SK-N-MC (cell line): Measurements from ENCODE around the gene TMEM92.

Experiments
- DNase-seq: peaks from one replicate; pipeline ENCODE4 v3.0.0-alpha.2; 2011; ENCODE audit warnings: low read depth, low spot score
- H3K27ac ChIP-seq: fragments of 200-600 bp; sonication (generic); 2 replicates; pipeline ENCODE4 v1.5.1; 2016; ENCODE audit warnings: mixed run types
- H3K36me3 ChIP-seq: fragments of 200-600 bp; sonication (generic); 2 replicates; pipeline ENCODE4 v1.6.1; 2017; ENCODE audit warnings: antibody characterized with exemption, low read length, mixed read lengths; ENCODE audit not compliant: insufficient read depth
- H3K4me3 ChIP-seq: fragments of 200-600 bp; sonication (generic); 2 replicates; pipeline ENCODE4 v1.5.1; 2016
- H3K9ac ChIP-seq: fragments of 200-600 bp; sonication (generic); 2 replicates; pipeline ENCODE4 v1.8.0; 2017; ENCODE audit warnings: mixed run types, mixed read lengths; ENCODE audit not compliant: insufficient read length
- H3K9me3 ChIP-seq: fragments of 200-600 bp; sonication (generic); 2 replicates; pipeline ENCODE4 v1.6.1; 2017; ENCODE audit warnings: low read depth, mild to moderate bottlenecking, antibody characterized with exemption, low read length, moderate library complexity, mixed read lengths
- EZH2 ChIP-seq: fragments of 200-600 bp; sonication (generic); IDR thresholded peaks from one replicate; pipeline ENCODE4 v1.6.1; 2017; ENCODE audit warnings: antibody characterized with exemption
- FOXP2 ChIP-seq: optimal IDR thresholded peaks from 2 replicates; pipeline ENCODE3; 2011; ENCODE audit warnings: mild to moderate bottlenecking, moderate library complexity; ENCODE audit not compliant: insufficient read depth; ENCODE audit errors: extremely low read length, control extremely low read depth
- POLR2AphosphoS5 ChIP-seq: IDR thresholded peaks from 2 replicates; pipeline ENCODE4 v1.6.1; 2012; ENCODE audit warnings: mild to moderate bottlenecking, low read depth, low read length, borderline replicate concordance

Gene TMEM92

GRCh38 chr17:50244771-50245170, 29.5 kb upstream of the TMEM92 start:
- no peaks in the 10 kb centered on the region for H3K36me3 ChIP-seq
- TF ChIP-seq FOXP2 (no peak), POLR2AphosphoS5 (no peak), EZH2 (no peak)
- H3K27ac ChIP-seq, result no peak overlapping the region
- H3K9me3 ChIP-seq, result peaks cover 3% of the 10 kb centered on the region; the same call in 1 of the 2 replicates
- no peak for DNase-seq
- H3K9ac ChIP-seq, result no peak overlapping the region
- no peak overlapping the region for H3K4me3 ChIP-seq

DNA sequence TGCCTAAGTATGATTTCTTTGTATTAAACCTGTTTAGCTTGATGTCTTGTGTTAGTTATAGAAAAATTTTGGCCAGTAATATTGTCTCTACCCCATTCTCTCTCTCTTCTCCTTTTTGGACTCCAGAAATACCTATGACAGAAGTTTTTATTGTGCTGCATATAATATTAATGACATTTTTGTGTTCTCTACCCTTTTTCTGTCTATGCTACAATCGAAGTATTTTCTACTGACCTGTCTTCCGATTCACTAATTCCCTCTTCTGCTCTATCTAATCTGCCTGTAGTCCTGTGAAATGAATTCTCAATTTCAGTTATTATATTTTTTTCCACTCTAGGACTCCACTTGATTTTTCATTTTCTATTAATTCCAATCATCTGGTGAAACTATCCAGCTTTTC, 26.0 kb upstream of the TMEM92 start:
- Histone ChIP-seq H3K9ac (no peak overlapping the region), H3K36me3 (no peaks in the 10 kb centered on the region), H3K27ac (no peak overlapping the region), H3K4me3 (no peak overlapping the region), H3K9me3 (no peaks in the 10 kb centered on the region; the same call in 1 of the 2 replicates)
- TF ChIP-seq EZH2 (no peak), POLR2AphosphoS5 (no peak), FOXP2 (no peak)
- DNase-seq, result no peak

DNA sequence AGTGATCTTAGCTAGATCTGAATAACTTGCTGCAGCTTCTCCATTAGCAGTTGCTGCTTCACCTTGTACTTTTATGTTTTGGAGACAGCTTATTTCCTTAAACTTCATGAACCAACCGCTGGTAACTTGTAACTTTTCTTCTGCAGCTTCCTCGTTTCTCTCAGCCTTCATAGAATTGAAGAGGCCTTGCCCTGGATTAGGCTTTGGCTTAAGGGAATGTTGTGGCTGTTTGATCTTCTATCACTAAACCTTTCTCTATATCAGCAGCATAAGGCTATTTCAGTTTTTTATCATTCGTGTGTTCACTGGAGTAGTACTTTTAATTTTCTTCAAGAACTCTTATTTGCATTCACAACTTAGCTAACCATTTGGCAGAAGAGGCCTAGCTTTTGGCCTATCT, 21.5 kb upstream of the TMEM92 start:
- no peak overlapping the region for H3K4me3 ChIP-seq
- TF ChIP-seq FOXP2 (no peak), EZH2 (no peak), POLR2AphosphoS5 (no peak)
- DNase-seq, result no peak
- H3K36me3 ChIP-seq, result no peaks in the 10 kb centered on the region
- no peak overlapping the region for H3K27ac ChIP-seq
- H3K9me3 ChIP-seq, result no peaks in the 10 kb centered on the region; the same call in 1 of the 2 replicates
- H3K9ac ChIP-seq, result no peak overlapping the region

GRCh38 chr17:50255766-50256635, 18.3 kb upstream of the TMEM92 start:
- H3K4me3 ChIP-seq, result no peak overlapping the region
- TF ChIP-seq FOXP2 (no peak), POLR2AphosphoS5 (no peak), EZH2 (no peak)
- H3K36me3 ChIP-seq, result no peaks in the 10 kb centered on the region
- H3K9me3 ChIP-seq, result no peaks in the 10 kb centered on the region
- no peak overlapping the region for H3K9ac ChIP-seq
- DNase-seq, result no peak
- no peak overlapping the region for H3K27ac ChIP-seq

GRCh38 chr17:50256826-50257618, 17.2 kb upstream of the TMEM92 start:
- no peaks in the 10 kb centered on the region for H3K36me3 ChIP-seq
- TF ChIP-seq FOXP2 (no peak), EZH2 (no peak)
- H3K4me3 ChIP-seq, result no peak overlapping the region
- no peak overlapping the region for H3K27ac ChIP-seq
- H3K9me3 ChIP-seq, result no peaks in the 10 kb centered on the region
- no peak overlapping the region for H3K9ac ChIP-seq
- no peak for DNase-seq

DNA sequence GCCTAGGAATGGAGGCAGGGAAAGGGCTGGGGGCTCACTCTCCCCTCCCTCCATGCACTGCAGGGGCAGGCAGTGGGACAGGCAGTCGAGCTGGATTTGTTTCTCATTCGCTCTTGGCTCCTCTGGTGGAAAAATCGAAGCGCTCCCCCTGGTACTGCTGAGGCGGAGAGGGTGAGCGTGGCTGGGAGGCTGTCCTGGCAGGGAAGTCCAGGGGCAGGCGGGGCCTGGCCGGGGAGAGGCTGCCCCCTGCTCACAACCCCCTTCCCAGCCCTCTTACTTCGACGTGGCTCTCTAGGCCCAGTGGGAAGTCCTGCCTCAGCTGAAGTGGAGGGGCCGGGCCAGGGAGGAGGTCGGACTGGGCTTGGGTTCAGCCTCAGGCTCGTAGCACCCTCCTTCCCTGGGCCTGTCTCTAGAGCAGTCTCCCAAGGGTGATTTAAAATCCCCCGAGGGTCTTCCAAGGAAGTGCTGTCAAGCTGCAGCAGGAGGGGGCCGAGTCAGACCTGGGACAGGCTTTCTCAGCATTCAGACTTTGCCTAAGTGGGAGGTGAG, 16.5 kb upstream of the TMEM92 start:
- DNase-seq, result no peak
- Histone ChIP-seq H3K4me3 (no peak overlapping the region), H3K9ac (no peak overlapping the region), H3K36me3 (no peaks in the 10 kb centered on the region), H3K9me3 (no peaks in the 10 kb centered on the region), H3K27ac (0 out of 2 replicates have a peak overlapping the region, but pooled peaks have one; percentile 53)
- TF ChIP-seq FOXP2, result no peak
- TF ChIP-seq EZH2, result no peak
- TF ChIP-seq POLR2AphosphoS5, result no peak

GRCh38 chr17:50258647-50259476, 15.4 kb upstream of the TMEM92 start:
- peak overlapping the region; percentile 30; the same call in 1 of the 2 replicates for H3K27ac ChIP-seq
- H3K36me3 ChIP-seq, result no peaks in the 10 kb centered on the region
- no peak for TF ChIP-seq EZH2
- no peak for TF ChIP-seq POLR2AphosphoS5
- no peak for TF ChIP-seq FOXP2
- H3K9ac ChIP-seq, result no peak overlapping the region
- DNase-seq, result no peak
- no peaks in the 10 kb centered on the region for H3K9me3 ChIP-seq
- H3K4me3 ChIP-seq, result no peak overlapping the region

DNA sequence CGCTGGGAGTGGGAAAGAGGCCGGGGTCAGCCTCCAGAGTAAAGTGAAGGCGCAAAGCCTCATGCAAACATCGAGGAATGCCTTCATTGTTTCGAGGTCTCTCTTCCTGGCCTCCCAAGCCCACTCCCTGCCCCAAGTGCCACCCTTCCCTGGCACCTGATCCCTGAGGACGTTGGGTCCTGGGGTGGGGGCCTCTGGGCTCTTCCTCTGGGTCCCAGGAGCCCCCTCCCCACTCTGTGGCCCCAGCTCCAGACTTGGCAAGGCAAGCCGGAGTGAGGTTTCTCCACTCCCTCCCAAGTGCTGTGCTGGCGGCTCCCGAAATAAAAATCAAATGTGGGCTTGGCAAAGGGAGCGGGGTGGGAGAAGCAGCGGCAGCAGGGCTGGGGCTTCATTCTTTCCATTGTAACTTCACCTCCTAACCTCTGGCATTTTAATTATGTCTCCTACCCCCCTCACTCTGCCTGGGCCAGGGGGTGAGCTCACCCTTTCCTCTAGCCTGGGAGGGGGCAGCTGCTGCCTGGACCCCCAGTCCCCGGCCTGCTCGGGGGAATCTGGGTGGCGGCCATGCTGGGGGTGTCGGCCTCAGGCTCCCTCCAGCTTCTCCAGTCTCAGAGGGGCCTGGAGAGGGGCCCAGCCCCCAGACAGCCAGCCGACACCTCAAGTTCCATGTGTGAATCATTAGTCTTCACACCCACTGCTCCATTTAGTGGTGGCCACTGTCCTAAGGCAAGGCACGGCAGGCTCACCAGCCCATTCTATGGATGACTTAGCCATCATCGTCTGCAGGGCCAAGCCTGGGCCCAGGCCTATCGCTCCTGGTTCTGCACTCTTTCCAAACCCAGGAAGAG, 14.6 kb upstream of the TMEM92 start:
- Histone ChIP-seq H3K4me3 (no peak overlapping the region), H3K36me3 (no peaks in the 10 kb centered on the region), H3K9ac (no peak overlapping the region), H3K9me3 (no peaks in the 10 kb centered on the region), H3K27ac (peak overlapping the region; percentile 30; the same call in 1 of the 2 replicates)
- no peak for TF ChIP-seq FOXP2
- TF ChIP-seq EZH2, result no peak
- no peak for TF ChIP-seq POLR2AphosphoS5
- DNase-seq, result no peak
